ENCODE measurements around the gene CDCP2. TPM values are rescaled to one million over a fixed set of nuclear protein-coding genes. Genes with fewer than 3 reads are reported as not detected.

CDCP2 gene
- total RNA-seq, 1 donor from 2014 or later, result not detected

- peak overlapping the region; percentile 55 for H3K27ac Mint-ChIP-seq (ENCODE audit: unreplicated experiment)
- no peak for FAIRE-seq
- peaks cover 16% of the 10 kb centered on the region for H3K27me3 Mint-ChIP-seq (ENCODE audit: low read depth, unreplicated experiment)
These were observed 31.9 kb downstream of the CDCP2 start for GRCh38 chr1:54120698-54121481.

GRCh38 chr1:54120018-54120697 lies 32.6 kb downstream of the CDCP2 start:
- Histone ChIP-seq H3K9ac (ENCODE audit: low read length) (no peak overlapping the region), H3K9me3 (ENCODE audit: insufficient read depth, low read depth, low read length) (no peaks in the 10 kb centered on the region), H3K4me1 (ENCODE audit: insufficient read depth, low read length) (peaks cover 34% of the 10 kb centered on the region), H3K27ac (ENCODE audit: low read depth, low read length) (no peak overlapping the region), H3K4me3 (ENCODE audit: insufficient read depth, low read depth, low read length) (no peak overlapping the region), H4K20me1 (ENCODE audit: insufficient read depth, low read length) (no peaks in the 10 kb centered on the region), H3K79me2 (ENCODE audit: insufficient read depth, low read length) (no peaks in the 10 kb centered on the region), H2AFZ (ENCODE audit: low read depth, low read length) (no peak overlapping the region), H3K27me3 (ENCODE audit: insufficient read depth, low read length) (peaks cover 4% of the 10 kb centered on the region), H3K36me3 (ENCODE audit: insufficient read depth, low read length) (no peaks in the 10 kb centered on the region), H3K4me2 (ENCODE audit: low read length) (no peak overlapping the region)
- Mint-ChIP-seq H3K9me3 (ENCODE audit: unreplicated experiment) (no peaks in the 10 kb centered on the region), H3K4me3 (ENCODE audit: unreplicated experiment) (no peak overlapping the region), H3K27me3 (ENCODE audit: low read depth, unreplicated experiment) (peaks cover 16% of the 10 kb centered on the region), H3K4me1 (ENCODE audit: low read depth, unreplicated experiment) (peaks cover 11% of the 10 kb centered on the region), H3K27ac (ENCODE audit: unreplicated experiment) (no peak overlapping the region), H3K36me3 (ENCODE audit: low read depth, unreplicated experiment) (no peaks in the 10 kb centered on the region)
- TF ChIP-seq CTCF (IDR thresholded peaks at IDR 0.05; ENCODE audit: insufficient read depth, low read depth, low read length), result no peak
- DNase-seq (ENCODE audit: low read depth) (no peak), FAIRE-seq (peak; percentile 65)

More at GRCh38 chr1:54120698-54121481, 31.9 kb downstream of the CDCP2 start:
- Histone ChIP-seq H3K4me3 (ENCODE audit: insufficient read depth, low read depth, low read length) (peak overlapping the region; percentile 26), H3K27ac (ENCODE audit: low read depth, low read length) (peak overlapping the region; percentile 83), H3K9me3 (ENCODE audit: insufficient read depth, low read depth, low read length) (no peaks in the 10 kb centered on the region), H4K20me1 (ENCODE audit: insufficient read depth, low read length) (no peaks in the 10 kb centered on the region), H3K9ac (ENCODE audit: low read length) (peak overlapping the region; percentile 71), H3K27me3 (ENCODE audit: insufficient read depth, low read length) (peaks cover 4% of the 10 kb centered on the region), H3K79me2 (ENCODE audit: insufficient read depth, low read length) (no peaks in the 10 kb centered on the region), H3K4me2 (ENCODE audit: low read length) (peak overlapping the region; percentile 79), H2AFZ (ENCODE audit: low read depth, low read length) (peak overlapping the region; percentile 79), H3K4me1 (ENCODE audit: insufficient read depth, low read length) (peaks cover 34% of the 10 kb centered on the region), H3K36me3 (ENCODE audit: insufficient read depth, low read length) (no peaks in the 10 kb centered on the region)
- no peaks in the 10 kb centered on the region for H3K9me3 Mint-ChIP-seq (ENCODE audit: unreplicated experiment)
- peak; percentile 24 for DNase-seq (ENCODE audit: low read depth)
- peaks cover 11% of the 10 kb centered on the region for H3K4me1 Mint-ChIP-seq (ENCODE audit: low read depth, unreplicated experiment)
- TF ChIP-seq CTCF (IDR thresholded peaks at IDR 0.05; ENCODE audit: insufficient read depth, low read depth, low read length) (no peak), EZH2 (IDR thresholded peaks at IDR 0.05; ENCODE audit: insufficient read depth, low read length) (no peak)
- no peak overlapping the region for H3K4me3 Mint-ChIP-seq (ENCODE audit: unreplicated experiment)
- H3K36me3 Mint-ChIP-seq (ENCODE audit: low read depth, unreplicated experiment), result no peaks in the 10 kb centered on the region
